HG03064 (cell line): Measurements from ENCODE around the gene RXFP4.
"Not testable (repeated sequence)": the region's sequence is repeated elsewhere in the genome, so short reads cannot be mapped to it uniquely, and the experiment has no call there.

ENCODE experiments used
- ATAC-seq: cut with Tn5 transposase; IDR thresholded peaks from one replicate; pipeline ENCODE4 v1.9.1; 2021; ENCODE audit warnings: low read depth; ENCODE audit not compliant: unreplicated experiment

Gene RXFP4

GRCh38 chr1:155929057-155929456 lies 12.4 kb upstream of the RXFP4 start:
- no peak for ATAC-seq

- not testable (repeated sequence) for ATAC-seq
Measured at GRCh38 chr1:155930725-155931124, 10.7 kb upstream of the RXFP4 start.

- ATAC-seq: no peak
Measured at GRCh38 chr1:155931332-155932038, 10.0 kb upstream of the RXFP4 start.

GRCh38 chr1:155932081-155932480 lies 9.4 kb upstream of the RXFP4 start:
- ATAC-seq: no peak

GRCh38 chr1:155932487-155932886 lies 9.0 kb upstream of the RXFP4 start:
- ATAC-seq: no peak

GRCh38 chr1:155933591-155934096 lies 7.8 kb upstream of the RXFP4 start:
- no peak for ATAC-seq

GRCh38 chr1:155934097-155934935 lies 7.1 kb upstream of the RXFP4 start, which contains the start of gene KHDC4:
Gene KHDC4 (minus strand): TSS chr1:155934413. CDS start chr1:155934373, 40 bp downstream.
- ATAC-seq: peak; percentile 90

GRCh38 chr1:155934936-155935590 lies 6.4 kb upstream of the RXFP4 start:
- no peak for ATAC-seq

- ATAC-seq: no peak
Measured at GRCh38 chr1:155938220-155938627, 3.2 kb upstream of the RXFP4 start.

- no peak for ATAC-seq
Measured at GRCh38 chr1:155940482-155940992, 901 bp upstream of the RXFP4 start.

GRCh38 chr1:155941845-155942531 lies 550 bp downstream of the RXFP4 start:
- ATAC-seq: no peak

- no peak for ATAC-seq
Measured at GRCh38 chr1:155942578-155943141, 1.2 kb downstream of the RXFP4 start.

GRCh38 chr1:155944444-155944799 lies 3.0 kb downstream of the RXFP4 start:
- no peak for ATAC-seq

GRCh38 chr1:155946633-155947219 lies 5.3 kb downstream of the RXFP4 start:
- ATAC-seq: no peak

GRCh38 chr1:155947292-155947691 lies 5.9 kb downstream of the RXFP4 start:
- ATAC-seq: no peak

- ATAC-seq: no peak
Measured at GRCh38 chr1:155947741-155948140, 6.3 kb downstream of the RXFP4 start.

GRCh38 chr1:155950829-155951228 lies 9.4 kb downstream of the RXFP4 start:
- ATAC-seq: no peak

- ATAC-seq: no peak
Measured at GRCh38 chr1:155951753-155952504, 10.5 kb downstream of the RXFP4 start.

- ATAC-seq: no peak
Measured at GRCh38 chr1:155952505-155952890, 11.1 kb downstream of the RXFP4 start.
